ENCODE data around the gene MTHFS. TPM values are rescaled to one million over a fixed set of nuclear protein-coding genes. Genes with fewer than 3 reads are reported as not detected.
"Not testable (repeated sequence)": the region's sequence is repeated elsewhere in the genome, so short reads cannot be mapped to it uniquely, and the experiment has no call there.

Gene MTHFS
- total and polyA plus RNA-seq, 2 donors, result 25.2 to 67.3 TPM

- no peak overlapping the region for H3K4me3 ChIP-seq (ENCODE audit: low read length in 2 of 2)
- H3K27me3 ChIP-seq (ENCODE audit: control insufficient read depth in 2 of 2, insufficient read depth in 1 of 2, low read length in 1 of 2), result no peaks in the 10 kb centered on the region
- no peaks in the 10 kb centered on the region for H3K9me3 ChIP-seq (ENCODE audit: control insufficient read depth in 2 of 2, insufficient read depth in 1 of 2, low read length in 1 of 2)
- peaks cover 11 to 13% of the 10 kb centered on the region in 2 donors for H3K4me1 ChIP-seq (ENCODE audit: control insufficient read depth in 2 of 2, insufficient read depth in 2 of 2, low read length in 2 of 2)
- no peak for DNase-seq (ENCODE audit: low read depth in 6 of 9, low spot score in 9 of 9)
- WGBS, result 93% methylated on average over 5 of the region's 5 CpGs
- no peak overlapping the region for H3K27ac ChIP-seq (ENCODE audit: low read depth in 1 of 2, low read length in 1 of 2)
- no peaks in the 10 kb centered on the region for H3K36me3 ChIP-seq (ENCODE audit: control insufficient read depth in 2 of 2, insufficient read depth in 2 of 2, low read length in 1 of 2)
Observed at GRCh38 chr15:79932447-79932846, 35.6 kb upstream of the MTHFS start.

- no peaks in the 10 kb centered on the region for H3K27me3 ChIP-seq (ENCODE audit: control insufficient read depth in 2 of 2, insufficient read depth in 1 of 2, low read length in 1 of 2)
- DNase-seq (ENCODE audit: low read depth in 6 of 9, low spot score in 9 of 9), result no peak
- no peaks in the 10 kb centered on the region for H3K9me3 ChIP-seq (ENCODE audit: control insufficient read depth in 2 of 2, insufficient read depth in 1 of 2, low read length in 1 of 2)
- H3K4me3 ChIP-seq (ENCODE audit: low read length in 2 of 2), result no peak overlapping the region
- H3K36me3 ChIP-seq (ENCODE audit: control insufficient read depth in 2 of 2, insufficient read depth in 2 of 2, low read length in 1 of 2), result no peaks in the 10 kb centered on the region
- 92% methylated on average over 5 of the region's 5 CpGs for WGBS
- no peak overlapping the region for H3K27ac ChIP-seq (ENCODE audit: low read depth in 1 of 2, low read length in 1 of 2)
- H3K4me1 ChIP-seq (ENCODE audit: control insufficient read depth in 2 of 2, insufficient read depth in 2 of 2, low read length in 2 of 2), result peaks cover 11 to 13% of the 10 kb centered on the region in 2 donors
Observed at GRCh38 chr15:79930516-79930915, 33.7 kb upstream of the MTHFS start.

DNA sequence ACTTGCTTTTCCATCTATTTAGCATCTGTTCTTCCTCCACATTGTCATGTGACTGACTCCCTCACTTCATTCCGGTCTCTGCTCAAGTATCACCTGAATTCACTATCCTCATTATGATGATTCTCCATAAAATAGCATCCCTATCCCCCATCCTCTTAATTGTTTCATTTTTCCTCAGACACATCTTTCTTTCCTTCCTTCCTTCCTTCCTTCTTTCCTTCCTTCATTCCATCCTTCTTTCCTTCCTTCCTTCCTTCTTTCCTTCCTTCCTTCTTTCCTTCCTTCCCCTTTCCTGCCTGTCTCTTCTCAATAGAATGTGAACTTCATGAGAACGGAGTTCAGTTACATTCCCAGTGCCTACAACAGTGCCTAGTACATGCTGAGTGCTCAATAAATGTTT, 32.6 kb upstream of the MTHFS start:
- DNase-seq (ENCODE audit: low read depth in 6 of 9, low spot score in 9 of 9), result no peak
- 97% methylated on average over 2 of the region's 2 CpGs for WGBS

GRCh38 chr15:79926116-79926515, 29.3 kb upstream of the MTHFS start:
- not testable (repeated sequence) for H3K9me3 ChIP-seq (ENCODE audit: control insufficient read depth in 2 of 2, insufficient read depth in 1 of 2, low read length in 1 of 2); H3K27me3 ChIP-seq (ENCODE audit: control insufficient read depth in 2 of 2, insufficient read depth in 1 of 2, low read length in 1 of 2); H3K36me3 ChIP-seq (ENCODE audit: control insufficient read depth in 2 of 2, insufficient read depth in 2 of 2, low read length in 1 of 2); H3K27ac ChIP-seq (ENCODE audit: low read depth in 1 of 2, low read length in 1 of 2); DNase-seq (ENCODE audit: low read depth in 6 of 9, low spot score in 9 of 9); H3K4me3 ChIP-seq (ENCODE audit: low read length in 2 of 2)
- H3K4me1 ChIP-seq (ENCODE audit: control insufficient read depth in 2 of 2, insufficient read depth in 2 of 2, low read length in 2 of 2), result peaks cover 7 to 12% of the 10 kb centered on the region in 2 donors
- WGBS, result 98% methylated on average over 36 of the region's 36 CpGs

More for the DNA sequence above, 32.6 kb upstream of the MTHFS start:
- no peaks in the 10 kb centered on the region for H3K36me3 ChIP-seq (ENCODE audit: control insufficient read depth in 2 of 2, insufficient read depth in 2 of 2, low read length in 1 of 2)
- no peak overlapping the region for H3K4me3 ChIP-seq (ENCODE audit: low read length in 2 of 2)
- H3K27ac ChIP-seq (ENCODE audit: low read depth in 1 of 2, low read length in 1 of 2), result no peak overlapping the region
- H3K27me3 ChIP-seq (ENCODE audit: control insufficient read depth in 2 of 2, insufficient read depth in 1 of 2, low read length in 1 of 2), result no peaks in the 10 kb centered on the region
- H3K4me1 ChIP-seq (ENCODE audit: control insufficient read depth in 2 of 2, insufficient read depth in 2 of 2, low read length in 2 of 2), result peaks cover 12 to 15% of the 10 kb centered on the region in 2 donors
- peaks cover 0 to 2% of the 10 kb centered on the region in 2 donors for H3K9me3 ChIP-seq (ENCODE audit: control insufficient read depth in 2 of 2, insufficient read depth in 1 of 2, low read length in 1 of 2)

- Histone ChIP-seq H3K27ac (ENCODE audit: low read depth in 1 of 2, low read length in 1 of 2) (peak overlapping the region; percentile 25 to 98), H3K4me1 (ENCODE audit: control insufficient read depth in 2 of 2, insufficient read depth in 2 of 2, low read length in 2 of 2) (peaks cover 7 to 12% of the 10 kb centered on the region in 2 donors), H3K4me3 (ENCODE audit: low read length in 2 of 2) (peak overlapping the region; percentile 94 to 97), H3K9me3 (ENCODE audit: control insufficient read depth in 2 of 2, insufficient read depth in 1 of 2, low read length in 1 of 2) (peaks cover 6 to 24% of the 10 kb centered on the region in 2 donors), H3K27me3 (ENCODE audit: control insufficient read depth in 2 of 2, insufficient read depth in 1 of 2, low read length in 1 of 2) (no peaks in the 10 kb centered on the region), H3K36me3 (ENCODE audit: control insufficient read depth in 2 of 2, insufficient read depth in 2 of 2, low read length in 1 of 2) (peaks cover 10 to 17% of the 10 kb centered on the region in 2 donors)
- WGBS, result 95% methylated on average over 24 of the region's 24 CpGs
- no peak for DNase-seq (ENCODE audit: low read depth in 6 of 9, low spot score in 9 of 9)
Observed at GRCh38 chr15:79924379-79924778, 27.6 kb upstream of the MTHFS start.

DNA sequence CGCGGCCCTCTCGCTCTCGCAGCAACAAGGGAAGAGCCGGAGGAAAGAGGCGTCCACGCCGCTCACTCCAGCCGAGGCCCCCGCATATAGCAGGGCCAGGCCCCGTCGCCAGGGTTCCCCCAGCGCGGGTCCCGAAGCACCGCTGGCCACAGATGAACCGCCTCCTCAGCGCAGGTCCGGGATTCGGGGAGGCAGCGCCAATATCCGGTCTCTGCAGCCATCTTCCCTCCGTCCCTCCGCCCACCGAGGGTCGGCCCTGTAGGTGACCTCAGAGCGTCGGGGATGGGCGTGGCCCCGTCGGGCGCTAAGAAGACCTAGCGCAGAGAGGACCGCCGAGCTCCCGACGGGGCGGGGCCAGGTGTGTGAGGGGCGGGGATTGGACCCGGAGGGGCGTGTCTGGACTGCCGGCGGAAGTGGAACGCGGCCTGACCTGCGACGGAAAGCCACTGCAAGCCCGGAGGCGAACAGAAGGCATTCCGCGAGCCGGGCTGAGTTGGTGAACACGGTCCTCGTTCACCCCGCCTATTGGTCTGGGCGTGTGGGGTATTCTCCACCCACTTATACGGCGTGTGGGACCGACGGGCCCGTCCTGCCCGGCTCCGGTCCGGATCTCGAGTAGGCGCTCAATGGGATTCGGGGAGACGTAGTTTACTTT, 26.8 kb upstream of the MTHFS start:
- DNase-seq (ENCODE audit: low read depth in 6 of 9, low spot score in 9 of 9), result peak; percentile 82 to 97 (median 94)
- Histone ChIP-seq H3K4me1 (ENCODE audit: control insufficient read depth in 2 of 2, insufficient read depth in 2 of 2, low read length in 2 of 2) (peaks cover 7 to 12% of the 10 kb centered on the region in 2 donors), H3K4me3 (ENCODE audit: low read length in 2 of 2) (peak overlapping the region; percentile 94 to 97), H3K27ac (ENCODE audit: low read depth in 1 of 2, low read length in 1 of 2) (peak overlapping the region; percentile 98 to 99), H3K9me3 (ENCODE audit: control insufficient read depth in 2 of 2, insufficient read depth in 1 of 2, low read length in 1 of 2) (peaks cover 9 to 30% of the 10 kb centered on the region in 2 donors), H3K36me3 (ENCODE audit: control insufficient read depth in 2 of 2, insufficient read depth in 2 of 2, low read length in 1 of 2) (peaks cover 10 to 22% of the 10 kb centered on the region in 2 donors), H3K27me3 (ENCODE audit: control insufficient read depth in 2 of 2, insufficient read depth in 1 of 2, low read length in 1 of 2) (no peaks in the 10 kb centered on the region)
- WGBS, result under 1% methylated on average over 68 of the region's 68 CpGs

DNA sequence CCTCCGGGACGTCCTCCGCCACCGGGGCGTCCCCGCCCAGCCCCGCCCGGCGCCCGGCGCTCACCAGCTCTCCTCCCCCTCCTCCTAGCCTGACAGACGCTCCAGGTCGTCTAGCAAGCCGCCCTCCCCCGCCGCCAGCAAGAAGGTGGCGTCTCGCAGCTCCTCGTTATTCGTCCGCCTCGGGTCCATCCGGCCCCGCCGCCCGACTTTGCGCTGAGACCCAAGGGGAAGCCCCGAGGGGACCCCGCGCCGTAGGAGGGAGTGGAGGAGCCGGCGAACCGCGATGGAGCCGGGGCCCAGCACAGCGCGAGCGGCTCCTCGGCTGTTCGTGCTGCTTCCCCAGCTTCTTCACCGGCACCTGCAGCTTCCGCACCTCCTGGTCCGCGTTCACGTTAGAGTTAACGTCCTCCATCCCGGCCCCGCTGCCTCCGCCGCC, 26.3 kb upstream of the MTHFS start:
- Histone ChIP-seq H3K9me3 (ENCODE audit: control insufficient read depth in 2 of 2, insufficient read depth in 1 of 2, low read length in 1 of 2) (peaks cover 12 to 33% of the 10 kb centered on the region in 2 donors), H3K27me3 (ENCODE audit: control insufficient read depth in 2 of 2, insufficient read depth in 1 of 2, low read length in 1 of 2) (no peaks in the 10 kb centered on the region), H3K4me3 (ENCODE audit: low read length in 2 of 2) (peak overlapping the region; percentile 94 to 97), H3K27ac (ENCODE audit: low read depth in 1 of 2, low read length in 1 of 2) (peak overlapping the region; percentile 98 to 99), H3K36me3 (ENCODE audit: control insufficient read depth in 2 of 2, insufficient read depth in 2 of 2, low read length in 1 of 2) (peaks cover 10 to 25% of the 10 kb centered on the region in 2 donors), H3K4me1 (ENCODE audit: control insufficient read depth in 2 of 2, insufficient read depth in 2 of 2, low read length in 2 of 2) (peaks cover 7 to 12% of the 10 kb centered on the region in 2 donors)
- DNase-seq (ENCODE audit: low read depth in 6 of 9, low spot score in 9 of 9), result peak in 7 of 9 donors; percentile 15 to 81 (median 54)
- WGBS, result under 1% methylated on average over 51 of the region's 51 CpGs

GRCh38 chr15:79922512-79923078, 25.8 kb upstream of the MTHFS start:
- Histone ChIP-seq H3K36me3 (ENCODE audit: control insufficient read depth in 2 of 2, insufficient read depth in 2 of 2, low read length in 1 of 2) (peaks cover 10 to 27% of the 10 kb centered on the region in 2 donors), H3K4me1 (ENCODE audit: control insufficient read depth in 2 of 2, insufficient read depth in 2 of 2, low read length in 2 of 2) (peaks cover 7 to 12% of the 10 kb centered on the region in 2 donors), H3K27ac (ENCODE audit: low read depth in 1 of 2, low read length in 1 of 2) (peak overlapping the region; percentile 98 to 99), H3K9me3 (ENCODE audit: control insufficient read depth in 2 of 2, insufficient read depth in 1 of 2, low read length in 1 of 2) (peaks cover 12 to 35% of the 10 kb centered on the region in 2 donors), H3K27me3 (ENCODE audit: control insufficient read depth in 2 of 2, insufficient read depth in 1 of 2, low read length in 1 of 2) (no peaks in the 10 kb centered on the region), H3K4me3 (ENCODE audit: low read length in 2 of 2) (peak overlapping the region; percentile 94 to 97)
- DNase-seq (ENCODE audit: low read depth in 6 of 9, low spot score in 9 of 9), result no peak
- WGBS, result 46% methylated on average over 17 of the region's 17 CpGs

- H3K9me3 ChIP-seq (ENCODE audit: control insufficient read depth in 2 of 2, insufficient read depth in 1 of 2, low read length in 1 of 2), result peaks cover 15 to 46% of the 10 kb centered on the region in 2 donors
- H3K27me3 ChIP-seq (ENCODE audit: control insufficient read depth in 2 of 2, insufficient read depth in 1 of 2, low read length in 1 of 2), result no peaks in the 10 kb centered on the region
- peaks cover 10 to 27% of the 10 kb centered on the region in 2 donors for H3K36me3 ChIP-seq (ENCODE audit: control insufficient read depth in 2 of 2, insufficient read depth in 2 of 2, low read length in 1 of 2)
- peaks cover 7 to 12% of the 10 kb centered on the region in 2 donors for H3K4me1 ChIP-seq (ENCODE audit: control insufficient read depth in 2 of 2, insufficient read depth in 2 of 2, low read length in 2 of 2)
- DNase-seq (ENCODE audit: low read depth in 6 of 9, low spot score in 9 of 9), result no peak
- 99% methylated on average over 12 of the region's 12 CpGs for WGBS
- no peak overlapping the region for H3K27ac ChIP-seq (ENCODE audit: low read depth in 1 of 2, low read length in 1 of 2)
- H3K4me3 ChIP-seq (ENCODE audit: low read length in 2 of 2), result no peak overlapping the region
Observed at GRCh38 chr15:79919749-79920511, 23.1 kb upstream of the MTHFS start.

Measured in thymus (tissue), 11 donors.